ENCODE results near the gene MAP4K3.
"Not testable (repeated sequence)": the region's sequence is repeated elsewhere in the genome, so short reads cannot be mapped to it uniquely, and the experiment has no call there.

MAP4K3 gene

DNA sequence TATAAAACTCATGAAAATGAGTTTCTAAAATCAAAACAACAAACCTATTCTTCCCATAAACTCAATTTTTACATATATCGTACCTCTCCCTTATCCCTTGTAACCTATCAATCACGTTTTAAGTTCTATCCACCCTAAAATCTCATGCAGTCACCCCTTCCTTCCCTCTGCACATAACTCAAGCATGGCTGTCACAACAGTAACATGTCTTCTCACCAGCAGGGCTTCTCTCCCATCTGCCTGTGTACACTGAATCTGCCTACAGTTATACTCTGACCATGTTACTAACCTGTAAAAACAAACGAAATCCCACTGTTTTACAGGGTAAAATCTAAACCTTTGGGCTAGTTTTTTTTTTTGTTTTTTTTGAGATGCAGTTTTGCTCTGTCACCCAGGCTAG, 68.2 kb downstream of the MAP4K3 start:
- no peak for DNase-seq

DNA sequence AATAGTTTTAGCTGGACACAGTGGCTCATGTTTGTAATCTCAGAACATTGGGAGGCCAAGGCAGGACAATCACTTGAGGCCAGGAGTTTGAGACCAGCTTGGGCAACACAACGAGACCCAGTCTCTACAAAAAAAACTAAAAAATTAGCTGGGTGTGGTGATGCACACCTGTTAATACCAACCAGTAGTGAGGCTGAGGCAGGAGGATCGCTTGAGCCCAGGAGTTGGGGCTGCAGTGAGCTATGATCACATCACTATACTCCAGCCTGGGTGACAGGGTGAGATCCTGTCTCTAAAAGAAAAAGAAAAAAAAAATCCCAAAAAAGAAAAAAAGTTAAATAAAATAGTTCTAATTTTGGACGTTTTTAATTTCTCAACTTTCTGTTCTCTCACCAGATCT, 68.7 kb downstream of the MAP4K3 start:
- DNase-seq = no peak

DNA sequence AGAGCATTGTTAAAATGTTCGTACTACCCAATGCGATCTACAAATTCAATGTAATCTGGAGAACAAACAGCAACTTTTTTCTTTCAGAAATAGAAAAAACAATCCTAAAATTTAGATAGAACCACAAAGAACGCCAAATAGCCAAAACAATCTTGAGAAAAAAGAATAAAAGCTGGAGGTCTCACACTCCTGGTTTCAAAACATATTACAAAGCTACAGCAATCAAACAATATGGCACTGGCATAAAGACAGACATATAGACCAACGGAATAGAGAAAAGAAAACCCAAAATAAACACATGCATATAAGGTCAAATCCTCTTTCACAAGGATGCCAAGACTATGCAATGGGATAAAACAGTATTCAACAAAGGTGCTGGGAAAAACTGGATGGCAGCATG, 74.5 kb downstream of the MAP4K3 start:
- no peak for DNase-seq

DNA sequence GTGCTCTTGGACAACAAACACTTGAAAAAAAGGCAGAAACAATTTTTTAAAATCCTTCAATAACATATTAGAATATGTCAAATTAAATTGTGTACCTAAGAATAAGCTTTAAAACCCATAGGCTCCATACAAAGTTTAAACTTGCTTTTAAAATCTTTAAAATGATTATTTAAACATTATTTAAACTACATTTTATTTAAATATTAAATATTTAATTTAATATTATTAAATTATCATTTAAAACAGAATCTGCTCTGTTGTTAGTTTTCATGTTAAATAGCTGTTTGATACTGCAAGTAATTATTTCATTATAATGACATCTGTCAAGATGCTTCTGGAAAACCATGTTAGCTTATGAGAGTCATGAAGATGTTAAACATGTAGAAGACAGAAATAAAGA, 75.6 kb downstream of the MAP4K3 start:
- DNase-seq = no peak

DNA sequence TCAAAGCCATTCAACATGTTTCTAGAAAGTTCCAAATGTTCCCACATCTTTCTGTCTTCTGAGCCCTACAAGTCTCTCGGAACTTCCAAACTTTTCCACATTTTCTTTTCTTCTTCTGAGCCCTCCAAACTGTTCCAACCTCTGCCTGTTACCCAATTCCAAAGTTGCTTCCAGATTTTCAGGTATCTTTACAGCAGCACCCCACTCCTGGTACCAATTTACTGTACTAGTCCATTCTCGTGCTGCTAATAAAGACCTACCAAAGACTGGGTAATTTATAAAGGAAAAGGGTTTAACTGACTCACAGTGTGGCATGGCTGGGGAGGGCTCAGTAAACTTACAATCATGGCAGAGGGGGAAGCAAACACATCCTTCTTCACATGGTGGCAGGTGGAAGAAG, 76.7 kb downstream of the MAP4K3 start:
- not testable (repeated sequence) for DNase-seq

DNA sequence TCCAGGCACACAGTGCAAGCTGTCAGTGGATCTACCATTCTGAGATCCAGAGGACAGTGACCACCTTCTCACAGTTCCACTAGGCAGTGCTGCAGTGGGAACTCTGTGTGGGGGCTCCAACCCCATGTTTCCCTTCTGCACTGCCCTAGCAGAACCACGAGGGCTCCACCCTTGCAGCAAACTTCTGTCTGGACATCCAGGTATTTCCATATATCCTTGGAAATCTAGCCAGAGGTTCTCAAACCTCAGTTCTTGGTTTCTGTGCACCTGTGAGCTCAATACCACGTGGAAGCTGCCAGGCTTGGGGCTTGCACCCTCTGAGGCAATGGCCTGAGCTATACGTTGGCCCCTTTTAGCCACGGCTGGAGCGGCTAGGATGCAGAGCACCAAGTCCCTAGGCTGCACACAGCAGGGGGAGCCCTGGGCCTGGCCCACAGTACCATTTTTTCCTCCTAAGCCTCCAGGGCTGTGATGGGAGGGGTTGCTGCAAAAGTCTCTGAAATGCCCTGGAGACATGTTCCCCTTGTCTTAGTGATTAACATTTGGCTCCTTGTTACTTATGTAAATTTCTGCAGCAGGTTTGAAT, 77.5 kb downstream of the MAP4K3 start:
- no peak for DNase-seq

DNA sequence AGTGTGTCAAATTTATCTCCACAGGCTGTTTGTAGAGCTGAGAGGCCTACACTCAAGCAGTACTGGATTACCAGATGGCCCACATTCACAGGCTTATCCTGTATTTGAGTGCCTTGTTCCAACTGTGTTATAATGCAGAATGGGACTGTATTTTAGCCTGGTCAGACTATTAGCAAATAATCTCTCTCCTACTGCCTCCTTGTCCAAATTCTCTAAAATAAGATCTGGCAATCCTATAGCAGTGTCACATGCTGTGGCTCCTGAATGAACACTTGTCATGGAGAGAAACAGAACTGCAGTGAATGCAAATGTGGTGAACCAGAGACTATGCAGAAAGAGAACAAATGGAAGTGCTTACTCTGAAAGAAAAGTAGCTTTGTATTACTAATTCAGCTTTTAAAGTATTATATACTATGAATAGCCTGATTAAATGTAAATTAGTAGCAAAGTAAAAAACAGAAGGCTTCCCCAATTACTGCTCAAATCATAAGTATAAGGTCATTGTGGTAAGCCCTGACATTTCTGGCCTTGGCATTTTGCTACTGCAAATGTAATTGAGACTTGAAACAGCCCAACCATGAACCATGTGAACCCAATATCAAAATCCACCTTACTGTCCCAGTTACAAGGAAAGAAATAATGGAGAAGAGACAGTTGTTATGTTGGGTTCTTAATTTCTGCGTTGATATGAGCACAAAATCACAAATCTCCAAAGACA, 80.0 kb downstream of the MAP4K3 start:
- no peak for DNase-seq

DNA sequence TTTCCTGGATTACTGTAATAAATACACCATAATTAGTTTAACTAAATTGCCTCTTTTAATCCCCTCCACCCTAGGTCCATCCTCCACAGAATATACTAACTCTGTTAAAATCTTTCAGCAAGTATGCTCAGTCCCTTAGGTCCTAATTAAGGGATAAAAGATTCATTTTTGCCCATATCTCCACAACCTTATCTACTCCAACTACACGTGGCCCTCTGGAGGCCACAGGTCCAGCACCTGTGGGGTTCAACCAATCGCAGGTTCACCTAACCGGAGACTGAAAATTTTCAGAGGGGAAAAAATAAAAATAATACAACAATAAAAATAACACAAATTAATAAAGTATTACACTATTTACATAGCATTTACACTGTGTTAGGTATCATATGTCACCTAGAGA, 86.4 kb downstream of the MAP4K3 start:
- DNase-seq = no peak

DNA sequence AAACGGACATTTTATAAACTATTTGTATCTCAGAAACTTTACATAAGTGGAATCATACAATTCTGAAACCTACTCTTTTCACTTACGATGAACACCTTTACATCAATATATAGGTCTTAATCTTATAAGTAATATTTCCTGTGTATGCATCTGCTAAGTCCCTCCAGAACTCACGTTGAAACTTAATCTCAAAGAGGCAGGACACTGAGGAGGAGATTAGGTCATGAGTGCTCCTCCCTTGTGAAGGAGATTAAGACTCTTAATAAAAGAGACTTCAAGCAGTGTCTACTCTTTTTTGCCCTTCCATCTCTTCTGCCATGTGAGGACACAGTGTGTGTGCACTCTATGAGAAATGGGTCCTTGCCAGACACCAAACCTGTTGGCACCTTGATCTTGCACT, 98.6 kb downstream of the MAP4K3 start:
- DNase-seq = no peak

DNA sequence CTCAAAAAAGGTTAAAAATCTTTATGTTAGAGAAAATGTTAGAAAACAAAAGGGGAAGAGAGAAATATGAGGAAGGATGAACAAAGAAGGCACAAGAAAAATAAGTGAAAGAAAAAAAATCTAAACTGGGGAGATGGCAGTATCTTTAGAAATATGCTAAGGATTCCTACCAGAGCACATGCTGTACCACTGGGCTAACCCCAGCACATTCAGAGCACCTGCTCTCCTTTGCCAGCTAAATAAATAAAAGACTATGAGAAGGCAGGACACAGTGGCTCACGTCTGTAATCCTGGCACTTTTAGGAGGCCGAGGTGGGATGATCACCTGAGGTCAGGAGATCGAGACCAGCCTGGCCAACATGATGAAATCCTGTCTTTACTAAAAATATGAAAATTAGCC, 101.2 kb downstream of the MAP4K3 start:
- DNase-seq = no peak

DNA sequence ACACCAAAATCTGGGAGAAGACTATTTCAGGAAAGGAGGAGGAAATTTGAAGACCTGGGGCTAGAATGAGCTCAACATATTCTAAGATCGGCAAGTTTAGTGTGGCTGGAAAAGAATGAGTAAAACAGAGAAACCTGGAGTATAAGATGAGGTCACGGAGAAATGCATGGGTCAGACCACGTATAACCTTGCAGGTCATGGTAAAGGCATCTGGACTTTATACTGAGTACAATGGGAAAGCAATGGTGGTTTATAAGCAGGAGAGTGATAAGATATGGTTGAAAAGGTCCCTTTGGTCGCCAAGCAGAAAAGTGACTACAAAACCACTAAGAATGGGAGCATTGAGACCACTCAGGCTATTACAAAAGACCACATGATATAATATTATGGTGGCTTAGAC, 102.1 kb downstream of the MAP4K3 start:
- no peak for DNase-seq

DNA sequence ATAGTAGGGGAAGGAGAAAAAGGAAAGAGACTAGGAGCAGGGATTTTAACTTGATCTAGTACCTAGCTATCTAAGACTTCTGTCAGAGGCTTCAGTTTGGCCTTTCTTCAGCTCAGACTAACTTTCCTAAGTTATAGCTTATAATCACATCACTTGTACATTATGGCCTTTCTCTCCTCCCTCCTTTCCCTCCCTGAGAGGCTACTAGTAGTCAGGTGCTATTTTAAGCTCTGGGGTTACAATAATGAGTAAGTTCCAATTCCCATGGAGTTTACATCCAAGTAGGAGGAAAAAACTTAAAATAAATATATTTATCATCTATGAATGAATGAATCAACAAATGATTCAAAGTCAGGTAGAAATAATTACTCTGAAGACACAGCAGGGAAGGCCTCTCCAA, 102.6 kb downstream of the MAP4K3 start:
- DNase-seq = no peak

DNA sequence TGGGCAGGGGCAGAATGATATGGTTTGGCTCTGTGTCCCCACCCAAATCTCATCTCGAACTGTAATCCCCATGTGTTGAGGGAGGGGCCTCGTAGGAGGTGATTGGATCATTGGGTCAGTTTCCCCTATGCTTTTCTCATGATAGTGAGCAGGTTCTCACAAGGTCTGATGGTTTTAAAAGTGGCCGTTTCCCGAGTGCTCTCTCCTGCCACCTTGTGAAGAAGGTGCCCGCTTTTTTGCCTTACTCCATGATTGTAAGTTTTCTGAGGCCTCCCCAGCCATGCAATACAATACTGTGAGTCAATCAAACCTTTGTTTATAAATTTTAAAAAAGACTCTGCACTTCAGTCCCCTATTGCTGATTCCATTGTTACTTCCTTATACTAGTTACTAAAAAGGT, 110.4 kb downstream of the MAP4K3 start:
- no peak for DNase-seq

DNA sequence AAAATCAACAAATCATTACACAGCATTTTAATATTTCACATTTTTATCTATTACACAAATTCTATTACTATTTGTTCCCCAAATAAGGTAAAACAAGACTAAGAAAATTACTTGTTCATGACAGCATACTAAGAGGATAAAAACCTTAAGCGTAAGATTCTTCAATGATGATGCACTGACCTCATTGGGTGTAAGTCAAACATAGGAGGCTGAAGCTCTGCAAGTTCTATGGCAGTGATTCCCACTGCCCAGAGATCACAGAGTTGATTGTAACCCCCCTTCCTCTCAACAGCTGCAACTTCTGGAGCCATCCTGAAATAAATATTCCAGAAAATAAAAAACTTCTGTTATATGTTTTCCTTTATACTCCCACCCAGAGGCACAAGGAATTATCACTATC, 111.1 kb downstream of the MAP4K3 start:
- DNase-seq = no peak

DNA sequence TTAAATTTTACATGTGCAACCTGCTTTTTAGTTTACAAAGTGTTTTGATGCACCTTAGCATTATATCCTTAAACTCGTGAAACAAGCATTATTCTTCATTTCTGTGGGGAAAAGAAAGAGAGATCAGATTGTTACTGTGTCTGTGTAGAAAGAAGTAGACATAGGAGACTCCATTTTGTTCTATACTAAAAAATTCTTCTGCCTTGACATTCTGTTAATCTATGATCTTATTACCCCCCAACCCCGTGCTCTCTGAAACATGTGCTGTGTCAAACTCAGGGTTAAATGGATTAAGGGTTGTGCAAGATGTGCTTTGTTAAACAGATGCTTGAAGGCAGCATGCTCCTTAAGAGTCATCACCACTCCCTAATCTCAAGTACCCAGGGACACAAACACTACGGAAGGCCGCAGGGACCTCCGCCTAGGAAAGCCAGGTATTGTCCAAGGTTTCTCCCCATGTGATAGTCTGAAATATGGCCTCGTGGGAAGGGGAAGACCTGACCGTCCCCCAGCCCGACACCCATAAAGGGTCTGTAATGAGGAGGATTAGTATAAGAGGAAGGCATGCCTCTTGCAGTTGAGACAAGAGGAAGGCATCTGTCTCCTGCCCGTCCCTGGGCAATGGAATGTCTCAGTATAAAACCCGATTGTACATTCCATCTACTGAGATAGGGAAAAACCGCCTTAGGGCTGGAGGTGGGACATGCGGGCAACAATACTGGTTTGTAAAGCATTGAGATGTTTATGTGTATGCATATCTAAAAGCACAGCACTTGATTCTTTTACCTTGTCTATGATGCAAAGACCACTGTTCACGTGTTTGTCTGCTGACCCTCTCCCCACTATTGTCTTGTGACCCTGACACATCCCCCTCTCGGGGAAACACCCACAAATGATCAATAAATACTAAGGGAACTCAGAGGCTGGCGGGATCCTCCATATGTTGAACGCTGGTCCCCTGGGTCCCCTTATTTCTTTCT, 115.7 kb downstream of the MAP4K3 start:
- DNase-seq = not testable (repeated sequence)

DNA sequence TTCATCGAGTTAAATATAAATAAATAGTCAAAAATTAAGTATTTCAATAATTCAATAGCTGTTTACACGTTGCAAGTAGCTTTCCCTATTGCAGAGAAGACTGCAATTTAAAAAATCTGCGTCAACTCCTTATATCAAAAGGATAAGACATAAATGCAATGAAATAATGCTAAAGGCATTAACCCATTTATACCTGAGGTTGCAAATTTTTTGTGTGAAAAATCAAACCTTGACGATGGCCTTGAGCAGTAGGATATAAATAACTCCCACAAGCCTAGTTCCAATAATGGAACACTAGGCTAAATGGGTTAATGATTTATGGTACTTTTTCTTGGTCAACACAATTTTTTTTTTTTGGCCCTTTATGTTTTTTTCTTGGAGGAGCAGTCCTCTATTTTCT, 116.9 kb downstream of the MAP4K3 start:
- DNase-seq = no peak

DNA sequence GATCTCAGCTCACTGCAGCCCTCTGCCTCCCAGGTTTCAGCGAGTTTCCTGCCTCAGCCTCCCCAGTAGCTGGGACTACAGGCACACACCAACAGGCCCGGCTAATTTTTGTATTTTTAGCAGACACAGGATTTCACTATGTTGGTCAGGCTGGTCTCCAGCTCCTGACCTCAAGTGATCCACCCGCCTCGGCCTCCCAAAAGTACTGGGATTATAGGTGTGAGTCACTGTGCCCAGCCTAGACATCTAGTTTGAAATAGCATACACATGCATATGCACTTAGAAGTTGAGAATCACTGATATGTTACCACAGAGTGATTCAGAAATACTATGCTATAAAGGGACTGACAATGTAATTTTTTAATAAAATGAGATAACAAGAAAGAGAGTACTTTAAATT, 123.5 kb downstream of the MAP4K3 start:
- DNase-seq = no peak

DNA sequence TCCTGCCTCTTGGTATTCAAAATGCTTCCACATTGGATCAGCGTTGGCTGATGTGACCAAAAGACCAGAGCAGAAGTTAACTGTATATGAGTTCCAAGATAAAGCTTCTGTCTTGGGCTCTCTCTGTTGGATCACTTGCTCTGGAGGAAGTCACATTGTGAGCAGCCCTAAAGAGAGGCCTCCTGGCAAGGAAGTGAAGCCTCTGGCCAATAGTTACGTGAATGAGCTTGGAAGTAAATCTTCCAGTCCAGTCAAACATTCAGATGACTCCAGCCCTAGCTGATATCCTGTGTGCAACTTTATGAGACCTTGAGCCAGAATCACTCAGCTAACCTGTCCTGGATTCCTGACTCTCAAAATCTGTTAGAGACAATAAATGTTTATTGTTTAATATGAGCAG, 125.6 kb downstream of the MAP4K3 start:
- no peak for DNase-seq

DNA sequence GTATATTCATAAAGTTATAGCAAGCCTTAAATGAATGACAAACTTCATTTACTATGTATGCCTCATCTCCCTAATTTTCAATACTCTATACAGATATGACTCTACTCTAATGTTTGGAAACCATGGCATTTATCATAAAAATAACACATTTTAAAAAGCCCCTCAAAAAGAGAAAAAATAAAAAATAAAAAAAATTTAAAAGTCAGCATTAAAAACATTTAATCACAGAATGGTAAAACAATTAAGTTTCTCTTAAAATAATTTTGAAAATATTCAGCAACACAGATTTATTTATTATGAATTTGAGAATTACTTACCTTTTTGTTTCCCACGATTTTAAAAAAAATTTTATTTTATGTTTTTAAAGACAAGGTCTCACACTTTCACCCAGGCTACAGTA, 128.3 kb downstream of the MAP4K3 start:
- no peak for DNase-seq

DNA sequence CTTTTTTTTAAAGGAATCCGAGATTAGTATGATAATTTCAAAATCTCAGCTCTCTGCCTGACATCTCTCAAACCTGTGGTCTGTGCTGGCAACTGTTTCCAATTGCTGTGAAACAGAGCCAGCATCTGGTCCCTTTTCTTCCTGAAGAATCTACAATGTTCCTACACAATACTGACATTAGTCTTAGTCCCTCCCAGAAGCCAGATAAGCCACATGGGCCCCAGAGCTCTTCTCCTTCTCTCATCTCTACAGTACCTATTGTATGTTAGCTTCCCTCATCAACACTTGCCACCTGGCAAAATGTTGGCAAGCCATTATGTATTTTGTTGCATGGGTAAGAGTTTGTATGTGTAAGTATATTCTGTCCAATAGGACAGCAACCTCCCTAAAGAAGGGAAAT, 130.5 kb downstream of the MAP4K3 start:
- no peak for DNase-seq

DNA sequence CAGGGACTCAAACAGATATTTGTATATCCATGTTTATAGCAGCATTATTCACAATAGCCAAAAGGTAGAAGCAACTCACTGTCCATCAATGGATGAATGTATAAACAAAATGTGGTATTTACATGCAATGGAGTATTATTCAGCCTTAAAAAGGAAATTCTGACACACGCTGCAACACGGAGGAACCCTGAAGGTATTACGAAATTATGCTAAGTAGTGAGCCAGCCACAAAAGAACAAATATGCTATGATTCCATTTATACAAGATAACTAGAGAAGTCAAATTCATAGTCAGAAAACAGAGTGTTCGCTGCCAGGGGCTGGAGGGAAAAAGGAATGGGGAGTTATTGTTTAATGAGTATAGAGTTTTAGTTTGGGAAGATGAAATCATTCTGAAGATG, 132.4 kb downstream of the MAP4K3 start:
- DNase-seq = no peak

DNA sequence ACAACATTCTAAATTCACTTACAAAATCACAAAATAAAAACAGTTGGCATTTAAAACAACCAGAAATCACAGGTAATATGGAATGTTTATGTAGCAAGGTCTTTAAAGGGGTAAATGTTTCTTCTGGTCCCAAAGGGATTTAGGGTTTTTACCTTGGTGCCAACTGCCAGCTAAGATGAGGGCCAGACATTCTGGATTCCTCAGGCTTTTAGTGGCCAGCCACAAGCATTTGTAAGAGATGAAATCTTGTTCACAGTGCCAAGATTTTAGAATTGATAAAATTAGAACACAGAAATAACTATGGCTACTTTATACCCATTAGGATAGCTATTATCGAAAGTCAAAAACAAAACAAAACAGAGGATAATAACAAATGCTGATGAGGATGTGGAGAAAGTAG, 132.9 kb downstream of the MAP4K3 start:
- no peak for DNase-seq

DNA sequence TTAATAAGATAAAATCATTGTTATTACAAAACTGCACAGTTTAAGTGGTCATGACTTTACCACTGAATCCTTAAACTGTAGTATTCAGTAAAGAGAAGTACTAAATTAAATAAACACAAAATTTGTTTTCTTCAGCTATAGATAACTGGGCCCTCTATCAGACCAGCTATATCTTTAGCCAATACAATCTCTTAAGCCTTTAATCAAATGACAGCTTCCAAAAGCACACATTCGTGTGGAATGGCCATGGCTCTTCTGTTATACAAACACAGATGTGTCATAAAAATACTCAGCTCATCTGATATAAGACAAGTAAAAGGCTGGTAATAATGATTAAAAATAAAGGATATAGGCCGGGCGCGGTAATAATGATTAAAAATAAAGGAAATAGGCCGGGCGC, 135.7 kb downstream of the MAP4K3 start:
- DNase-seq = no peak

Measured in CD4-positive, alpha-beta T cell treated with Interferon gamma for 1 hour (primary cell).